Fibroblast of pulmonary artery (primary cell): ENCODE measurements around the gene NEDD8.

Source experiments
- DNase-seq: peaks from one replicate; pipeline ENCODE4 v3.0.0-alpha.2; 2010; ENCODE audit warnings: low read depth
- H3K4me3 ChIP-seq: replicated peaks from 2 replicates; pipeline ENCODE4 v1.5.1; 2011; ENCODE audit warnings: low read depth, mild to moderate bottlenecking, control low read depth, low read length, moderate library complexity
- TF ChIP-seq, protein P1 (sequence below): IDR thresholded peaks from 2 replicates; pipeline ENCODE4 v1.5.1; 2011; ENCODE audit warnings: mild to moderate bottlenecking, control low read depth, low read length, inconsistent platforms; ENCODE audit errors: missing control alignments

The NEDD8 gene

DNA sequence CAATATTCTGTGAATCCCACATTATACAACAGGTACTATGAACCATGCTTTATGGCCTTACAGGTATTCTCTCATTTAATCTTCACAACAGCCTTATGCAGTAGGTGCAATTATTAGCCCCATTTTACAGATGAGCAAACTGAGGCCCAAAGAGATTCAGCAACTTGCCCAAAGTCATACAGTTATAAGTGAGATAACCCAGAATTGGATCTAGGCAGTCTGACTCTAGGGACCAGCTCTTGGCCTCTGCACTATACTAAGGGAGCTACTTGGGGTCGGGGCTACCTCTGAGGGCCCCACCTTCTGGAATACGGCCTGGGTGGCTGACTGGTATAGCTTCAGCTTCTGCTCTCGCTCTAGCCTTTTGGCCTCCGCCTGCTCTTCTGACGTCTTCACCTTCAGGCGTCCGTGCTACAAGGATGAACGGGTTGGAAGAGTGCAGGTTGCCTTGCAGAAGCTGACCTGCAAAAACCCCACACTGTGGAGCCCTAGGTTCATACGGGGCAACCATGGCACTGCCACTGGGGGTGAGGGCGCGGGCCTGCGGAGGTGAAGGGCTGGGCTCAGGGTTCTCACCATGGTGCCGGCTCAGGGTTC, 38.5 kb upstream of the NEDD8 start:
- no peak for DNase-seq
- TF ChIP-seq, protein P1, sequence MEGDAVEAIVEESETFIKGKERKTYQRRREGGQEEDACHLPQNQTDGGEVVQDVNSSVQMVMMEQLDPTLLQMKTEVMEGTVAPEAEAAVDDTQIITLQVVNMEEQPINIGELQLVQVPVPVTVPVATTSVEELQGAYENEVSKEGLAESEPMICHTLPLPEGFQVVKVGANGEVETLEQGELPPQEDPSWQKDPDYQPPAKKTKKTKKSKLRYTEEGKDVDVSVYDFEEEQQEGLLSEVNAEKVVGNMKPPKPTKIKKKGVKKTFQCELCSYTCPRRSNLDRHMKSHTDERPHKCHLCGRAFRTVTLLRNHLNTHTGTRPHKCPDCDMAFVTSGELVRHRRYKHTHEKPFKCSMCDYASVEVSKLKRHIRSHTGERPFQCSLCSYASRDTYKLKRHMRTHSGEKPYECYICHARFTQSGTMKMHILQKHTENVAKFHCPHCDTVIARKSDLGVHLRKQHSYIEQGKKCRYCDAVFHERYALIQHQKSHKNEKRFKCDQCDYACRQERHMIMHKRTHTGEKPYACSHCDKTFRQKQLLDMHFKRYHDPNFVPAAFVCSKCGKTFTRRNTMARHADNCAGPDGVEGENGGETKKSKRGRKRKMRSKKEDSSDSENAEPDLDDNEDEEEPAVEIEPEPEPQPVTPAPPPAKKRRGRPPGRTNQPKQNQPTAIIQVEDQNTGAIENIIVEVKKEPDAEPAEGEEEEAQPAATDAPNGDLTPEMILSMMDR: no peak
- peak overlapping the region; percentile 78 for H3K4me3 ChIP-seq

DNA sequence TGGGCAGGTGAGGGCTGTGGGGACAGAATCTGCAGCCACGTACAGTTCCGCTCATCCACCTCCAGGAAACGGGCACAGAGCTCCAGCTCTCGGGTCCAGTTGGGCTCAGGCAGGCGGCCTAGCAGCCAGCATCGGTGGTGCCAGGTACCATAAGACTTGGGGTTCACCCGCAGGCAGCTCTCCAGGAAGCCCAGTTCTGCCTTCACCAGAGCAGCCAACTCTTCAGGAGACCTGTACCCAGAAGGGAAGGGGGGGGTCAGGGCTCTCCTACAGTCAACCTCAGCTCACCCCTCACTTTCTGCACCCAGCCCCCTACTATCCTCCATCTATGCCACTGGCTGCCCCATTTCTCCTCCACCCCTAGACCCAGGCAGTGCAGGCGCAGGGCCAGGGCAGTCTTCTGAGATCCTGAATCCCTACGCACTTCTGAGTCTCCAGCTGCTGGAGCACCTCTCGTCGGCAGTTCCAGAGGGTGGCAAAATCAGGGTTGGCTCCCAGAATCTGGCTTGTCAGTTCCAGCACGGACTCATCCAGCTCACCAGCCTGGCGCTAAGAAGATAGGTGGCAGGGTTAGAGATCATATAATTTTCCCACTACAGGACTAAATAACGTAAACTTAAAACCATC, 37.9 kb upstream of the NEDD8 start:
- TF ChIP-seq, protein P1: no peak
- no peak overlapping the region for H3K4me3 ChIP-seq
- DNase-seq: no peak

DNA sequence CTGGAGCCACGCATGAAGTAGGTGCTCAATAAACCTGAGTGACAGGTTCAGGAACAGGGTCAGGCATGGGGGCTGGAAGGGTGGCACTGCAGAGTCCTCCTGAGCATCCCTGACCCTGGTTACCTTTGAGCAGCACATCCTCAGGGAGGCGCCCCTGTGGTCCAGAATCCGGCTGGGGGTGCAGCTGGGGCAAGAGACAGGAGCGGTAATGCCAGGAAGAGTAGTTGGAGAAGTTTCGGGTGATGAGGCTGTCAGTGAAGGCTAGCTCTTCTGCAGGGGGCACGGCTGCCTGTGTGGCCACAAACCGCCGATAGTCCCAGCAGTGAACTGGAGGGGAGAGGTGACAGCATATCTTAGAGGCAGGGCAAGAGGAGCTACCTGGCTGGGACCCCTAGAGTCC, 37.2 kb upstream of the NEDD8 start:
- DNase-seq: no peak
- TF ChIP-seq, protein P1: no peak

DNA sequence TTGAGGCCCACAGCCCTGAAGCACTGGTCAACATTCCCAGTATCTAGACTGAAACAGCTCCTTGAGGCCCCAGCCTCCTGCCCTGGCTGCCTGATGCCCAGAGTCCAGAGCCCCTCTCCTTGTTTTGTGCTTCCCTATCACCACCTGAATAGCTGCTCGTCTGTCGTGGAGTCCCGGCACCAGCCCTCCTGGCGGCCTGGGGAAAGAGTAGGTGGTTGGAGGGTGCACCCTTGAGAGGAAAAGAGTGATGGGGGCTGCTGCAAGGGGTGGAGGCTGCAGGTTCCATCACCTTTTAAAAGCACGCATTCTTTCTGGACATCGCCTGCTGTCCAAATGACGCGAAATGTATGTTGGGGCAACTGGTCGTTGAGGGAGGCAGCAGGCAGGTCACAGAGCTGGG, 36.1 kb upstream of the NEDD8 start:
- DNase-seq: no peak
- H3K4me3 ChIP-seq: no peak overlapping the region
- TF ChIP-seq, protein P1: no peak

More for the DNA sequence above, 37.2 kb upstream of the NEDD8 start:
- no peak overlapping the region for H3K4me3 ChIP-seq

DNA sequence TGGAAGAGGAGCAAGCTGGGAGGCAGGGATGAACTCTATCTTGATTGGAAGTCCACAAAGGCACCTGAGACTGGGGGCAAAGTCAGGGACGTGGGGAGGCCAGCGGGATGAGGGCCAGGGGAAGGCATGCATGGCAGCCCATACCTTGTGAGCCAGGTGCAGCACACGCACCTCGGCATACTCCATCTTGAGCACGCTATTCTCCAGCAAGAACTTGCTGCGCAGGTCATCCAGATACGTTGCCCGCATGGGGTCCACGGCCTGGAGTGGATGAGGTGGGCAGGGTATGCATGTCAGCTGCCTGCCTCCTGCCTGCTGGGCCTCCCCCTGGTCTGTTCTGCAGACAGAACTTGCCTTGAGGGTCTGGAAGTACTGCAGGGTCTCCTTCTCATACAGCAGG, 35.3 kb upstream of the NEDD8 start:
- DNase-seq: no peak
- TF ChIP-seq, protein P1: no peak
- no peak overlapping the region for H3K4me3 ChIP-seq

DNA sequence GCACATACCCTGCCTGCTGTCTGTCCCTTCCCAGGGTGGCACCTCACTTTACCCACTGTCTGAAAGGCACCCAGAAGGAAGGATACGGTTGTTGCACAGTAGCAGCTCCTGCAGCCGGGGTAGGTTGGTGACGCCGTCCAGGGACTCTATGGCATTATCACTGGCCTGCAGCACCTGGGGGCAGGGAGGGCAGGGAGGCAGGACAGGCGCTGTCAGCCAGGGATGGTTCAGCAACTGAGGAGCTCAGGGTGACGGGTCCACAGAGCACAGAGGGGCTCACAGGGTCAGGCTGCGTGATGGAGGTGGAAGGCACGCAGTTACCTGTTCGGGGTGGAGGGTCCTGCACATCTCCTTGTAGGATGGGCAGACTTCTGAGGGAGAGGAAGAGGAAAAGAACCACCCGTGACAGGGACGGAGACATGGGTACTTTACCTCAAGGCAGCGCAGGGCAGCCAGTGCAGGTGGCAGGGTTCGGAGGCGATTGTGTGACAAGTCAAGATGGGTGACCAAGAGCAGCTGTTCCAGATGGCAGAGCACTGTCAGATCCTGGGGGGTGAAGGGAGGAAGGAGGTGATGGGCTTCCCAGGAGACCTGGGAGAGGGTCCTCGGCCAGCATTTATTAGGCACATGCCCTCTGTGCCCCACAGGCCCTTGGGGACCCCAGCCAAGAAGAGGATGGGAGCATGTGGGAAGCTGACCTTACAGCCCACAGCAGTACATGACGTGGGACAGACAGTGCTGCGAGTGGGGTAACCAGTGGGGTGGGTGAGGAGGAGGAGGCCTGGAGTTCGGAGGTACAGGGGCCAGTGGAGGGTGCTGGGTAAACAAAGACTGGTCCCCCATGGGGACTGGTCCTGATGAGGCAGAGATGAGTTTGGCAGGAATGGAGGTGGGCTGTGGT, 34.4 kb upstream of the NEDD8 start:
- H3K4me3 ChIP-seq: no peak overlapping the region
- DNase-seq: no peak
- TF ChIP-seq, protein P1: no peak
